OCI-LY7 (cell line): Measurements from ENCODE around the gene SPAG9. TPM values are rescaled to one million over a fixed set of nuclear protein-coding genes. Genes with fewer than 3 reads are reported as not detected.

ENCODE experiments used
- BruUV-seq: library from RNA; stranded (reverse); fragments of 400-500 nt; replicated peaks from 2 replicates; lab custom pipeline; 2021; lab: Mats Ljungman, UMichigan
- CTCF ChIA-PET: fragments of 300-600 bp; sonication (Branson Sonifier 250); formaldehyde crosslinking; loops from one replicate; lab custom pipeline; 2022; ENCODE audit warnings: antibody characterized with exemption; ENCODE audit not compliant: unreplicated experiment; lab: Charles Lee
- POLR2A ChIA-PET: fragments of 300-600 bp; sonication (Branson Sonifier 250); formaldehyde crosslinking; loops from one replicate; lab custom pipeline; 2022; ENCODE audit warnings: antibody characterized with exemption; lab: Charles Lee
- DNase-seq: peaks from one replicate; pipeline ENCODE4 v3.0.0-alpha.2; 2015; ENCODE audit warnings: low spot score
- H2AFZ ChIP-seq: fragments of 200-600 bp; sonication (generic), shearing (Covaris generic); 2 replicates; pipeline ENCODE4 v1.6.1; 2014; ENCODE audit warnings: mild to moderate bottlenecking, antibody characterized with exemption, low read length, moderate library complexity
- H3K27ac ChIP-seq: fragments of 200-600 bp; sonication (generic); 2 replicates; pipeline ENCODE4 v1.5.1; 2014; ENCODE audit warnings: mixed run types, low read depth, mild to moderate bottlenecking, moderate library complexity, low read length, inconsistent platforms; ENCODE audit not compliant: poor library complexity, severe bottlenecking
- H3K36me3 ChIP-seq: fragments of 200-600 bp; sonication (generic); 2 replicates; pipeline ENCODE4 v1.6.1; 2014; ENCODE audit warnings: mild to moderate bottlenecking, antibody characterized with exemption, low read length, moderate library complexity, mixed read lengths; ENCODE audit not compliant: insufficient read depth
- H3K4me1 ChIP-seq: fragments of 200-600 bp; sonication (generic); 2 replicates; pipeline ENCODE4 v1.5.1; 2014; ENCODE audit warnings: mild to moderate bottlenecking, low read length; ENCODE audit not compliant: insufficient read depth, poor library complexity, severe bottlenecking
- H3K4me2 ChIP-seq: fragments of 200-600 bp; sonication (generic); 2 replicates; pipeline ENCODE4 v1.6.1; 2014; ENCODE audit warnings: mild to moderate bottlenecking, low read length
- H3K4me3 ChIP-seq: fragments of 200-600 bp; sonication (generic); 2 replicates; pipeline ENCODE4 v1.5.1; 2014; ENCODE audit warnings: mild to moderate bottlenecking, low read depth, low read length; ENCODE audit not compliant: poor library complexity, severe bottlenecking
- H3K79me2 ChIP-seq: fragments of 200-600 bp; sonication (generic); 2 replicates; pipeline ENCODE4 v1.6.1; 2016; ENCODE audit warnings: low read depth, mild to moderate bottlenecking, low read length, moderate library complexity, mixed read lengths; ENCODE audit not compliant: insufficient read depth
- H3K9me2 ChIP-seq: fragments of 200-600 bp; sonication (generic); 2 replicates; pipeline ENCODE4 v1.6.1; 2016; ENCODE audit warnings: mild to moderate bottlenecking, low read length, mixed read lengths; ENCODE audit not compliant: insufficient read depth
- H3K9me3 ChIP-seq: fragments of 200-600 bp; sonication (generic); 2 replicates; pipeline ENCODE4 v1.6.1; 2014; ENCODE audit warnings: mild to moderate bottlenecking, mixed run types, low read length, mixed read lengths
- H4K20me1 ChIP-seq: fragments of 200-600 bp; sonication (generic); 2 replicates; pipeline ENCODE4 v1.6.1; 2014; ENCODE audit warnings: mild to moderate bottlenecking, antibody characterized with exemption, low read length, moderate library complexity, mixed read lengths; ENCODE audit not compliant: insufficient read depth
- EZH2phosphoT487 ChIP-seq: fragments of 200-600 bp; sonication (generic); IDR thresholded peaks from 2 replicates; pipeline ENCODE4 v1.6.1; 2018; ENCODE audit warnings: low read depth, borderline replicate concordance, mild to moderate bottlenecking, mixed run types, antibody characterized with exemption, low read length, moderate library complexity, mixed read lengths
- intact Hi-C: fragments of 100-400 bp; cut with micrococcal nuclease; formaldehyde crosslinking; loops from one replicate; pipeline ENCODE4 v1.10.0; 2022; ENCODE audit not compliant: unreplicated experiment
- total RNA-seq, 2 experiments: library from RNA; depleted of rRNA in 1 of 2; stranded (reverse); fragments of >200 nt in 1 of 2; shearing (Covaris generic) in 1 of 2; gene quantifications; 2 replicates each; pipeline ENCODE4 v1.2.3, GENCODE V29; 2014 to 2022
- TF ChIP-seq, protein P1 (sequence below): fragments of 200-600 bp; sonication (generic); conservative IDR thresholded peaks from 2 replicates; pipeline ENCODE4 v1.5.1; 2014; ENCODE audit warnings: mild to moderate bottlenecking, antibody characterized with exemption, low read length, moderate library complexity, mixed read lengths

The SPAG9 gene
- total RNA-seq, 2 experiments from 2014 or later = 75.5 to 78.9 TPM

DNA sequence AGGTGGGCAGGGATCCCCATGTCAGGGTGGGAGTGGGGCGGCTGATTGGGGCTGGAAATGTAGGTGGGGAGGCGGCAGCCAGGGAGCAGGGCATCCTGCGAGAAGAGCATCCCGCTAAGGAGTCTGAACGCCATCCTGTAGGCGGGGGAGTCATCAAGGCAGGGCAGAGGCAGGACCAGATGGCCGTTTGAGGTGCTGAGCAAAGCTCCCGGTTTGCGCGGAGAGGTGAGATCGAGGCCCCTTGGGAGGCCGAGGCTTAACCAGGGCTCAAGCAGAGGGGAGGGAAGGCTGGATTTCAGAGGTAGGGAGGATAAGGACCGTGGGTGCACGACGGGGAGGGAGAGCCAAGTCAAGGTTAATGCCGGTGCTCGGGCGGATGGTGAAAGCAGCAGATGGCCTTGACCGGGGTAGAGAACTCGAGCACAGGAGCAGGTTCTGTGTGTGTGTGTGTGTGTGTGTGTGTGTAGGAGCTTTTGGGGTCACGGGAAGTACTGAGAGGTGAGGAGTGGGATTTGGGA lies 45.1 kb upstream of the SPAG9 start:
- no TSS peak for BruUV-seq
- TF ChIP-seq, protein P1, sequence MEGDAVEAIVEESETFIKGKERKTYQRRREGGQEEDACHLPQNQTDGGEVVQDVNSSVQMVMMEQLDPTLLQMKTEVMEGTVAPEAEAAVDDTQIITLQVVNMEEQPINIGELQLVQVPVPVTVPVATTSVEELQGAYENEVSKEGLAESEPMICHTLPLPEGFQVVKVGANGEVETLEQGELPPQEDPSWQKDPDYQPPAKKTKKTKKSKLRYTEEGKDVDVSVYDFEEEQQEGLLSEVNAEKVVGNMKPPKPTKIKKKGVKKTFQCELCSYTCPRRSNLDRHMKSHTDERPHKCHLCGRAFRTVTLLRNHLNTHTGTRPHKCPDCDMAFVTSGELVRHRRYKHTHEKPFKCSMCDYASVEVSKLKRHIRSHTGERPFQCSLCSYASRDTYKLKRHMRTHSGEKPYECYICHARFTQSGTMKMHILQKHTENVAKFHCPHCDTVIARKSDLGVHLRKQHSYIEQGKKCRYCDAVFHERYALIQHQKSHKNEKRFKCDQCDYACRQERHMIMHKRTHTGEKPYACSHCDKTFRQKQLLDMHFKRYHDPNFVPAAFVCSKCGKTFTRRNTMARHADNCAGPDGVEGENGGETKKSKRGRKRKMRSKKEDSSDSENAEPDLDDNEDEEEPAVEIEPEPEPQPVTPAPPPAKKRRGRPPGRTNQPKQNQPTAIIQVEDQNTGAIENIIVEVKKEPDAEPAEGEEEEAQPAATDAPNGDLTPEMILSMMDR = no peak
- no peak for TF ChIP-seq EZH2phosphoT487
- POLR2A ChIA-PET = interaction anchor here (0.5 to 0.6 kb wide), 2 partner anchors 28 to 103 kb away, joined by 3 to 4 read pairs; no protein-coding TSS in a partner anchor
- intact Hi-C loops = loop anchor here (2.0 kb wide), 1 partner anchor 95 kb away; the partner anchor contains the start of genes MBTD1 and UTP18
- no peaks in the 10 kb centered on the region for H4K20me1 ChIP-seq
- peak overlapping the region; percentile 71 for H3K27ac ChIP-seq
- H3K4me2 ChIP-seq = peak overlapping the region; percentile 71
- peak overlapping the region; percentile 61; the same call in 1 of the 2 replicates for H2AFZ ChIP-seq
- H3K4me3 ChIP-seq = peak overlapping the region; percentile 83
- H3K79me2 ChIP-seq = peaks cover 19% of the 10 kb centered on the region
- CTCF ChIA-PET = no interaction called here
- H3K9me2 ChIP-seq = no peaks in the 10 kb centered on the region
- peaks cover 69% of the 10 kb centered on the region for H3K36me3 ChIP-seq
- no peak for DNase-seq
- peaks cover 22% of the 10 kb centered on the region for H3K4me1 ChIP-seq
- no peaks in the 10 kb centered on the region for H3K9me3 ChIP-seq

DNA sequence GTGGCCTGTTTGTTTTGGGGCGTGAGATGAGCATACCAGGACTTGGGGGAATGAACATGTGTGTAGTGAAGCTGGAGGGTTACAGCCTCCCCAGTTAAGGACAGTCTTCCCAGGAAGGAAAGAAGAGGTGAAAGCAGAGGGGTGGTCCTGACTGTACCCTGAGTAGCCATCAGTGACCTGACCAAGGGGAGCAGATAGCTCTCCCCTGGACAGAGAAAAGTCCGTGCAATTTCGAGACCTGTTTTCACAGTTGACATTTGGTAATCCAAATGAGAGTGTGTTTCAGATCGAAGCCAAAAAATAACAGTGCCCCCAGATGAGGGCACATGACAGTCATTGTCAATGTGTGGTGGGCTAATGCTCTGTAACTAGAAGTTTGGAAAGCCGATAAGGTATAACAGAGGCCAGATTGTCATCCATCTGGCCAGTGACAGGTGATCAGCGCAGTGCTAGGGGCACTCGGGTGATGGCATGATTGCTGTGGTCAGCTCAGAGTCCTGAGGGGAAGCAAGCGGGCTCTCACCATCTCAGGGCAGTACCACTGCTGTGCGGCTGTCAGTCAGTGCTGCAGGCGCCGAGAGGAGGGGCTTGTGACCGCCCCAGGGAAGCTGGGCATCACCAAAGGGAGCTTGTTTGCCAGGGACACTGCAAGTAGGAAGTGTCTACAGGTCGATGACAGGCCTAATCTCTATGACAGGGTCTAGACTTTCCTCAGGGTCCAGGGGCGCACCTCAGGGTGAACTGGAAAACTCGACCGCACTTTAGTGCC lies 44.4 kb upstream of the SPAG9 start:
- Histone ChIP-seq H4K20me1 (peaks cover under 1% of the 10 kb centered on the region; the same call in 1 of the 2 replicates), H3K4me3 (peak overlapping the region; percentile 83), H3K27ac (peak overlapping the region; percentile 71), H3K9me3 (no peaks in the 10 kb centered on the region), H2AFZ (peak overlapping the region; percentile 61; the same call in 1 of the 2 replicates), H3K9me2 (no peaks in the 10 kb centered on the region), H3K4me1 (peaks cover 22% of the 10 kb centered on the region), H3K36me3 (peaks cover 69% of the 10 kb centered on the region), H3K4me2 (peak overlapping the region; percentile 71), H3K79me2 (peaks cover 19% of the 10 kb centered on the region)
- POLR2A ChIA-PET = interaction anchor here (0.5 to 1.2 kb wide), 4 partner anchors 10 to 164 kb away, joined by 3 to 4 read pairs (median 4); no protein-coding TSS in a partner anchor
- no TSS peak for BruUV-seq
- no peak for DNase-seq
- CTCF ChIA-PET = no interaction called here
- intact Hi-C loops = no loop called here
- TF ChIP-seq, protein P1 = no peak
- no peak for TF ChIP-seq EZH2phosphoT487
